GM10266 (cell line): ENCODE results near the gene KISS1R.
A peak's percentile ranks its signal among the peaks of the same experiment; 100 is the strongest.

ENCODE experiments used
- DNase-seq: peaks from one replicate; pipeline ENCODE4 v3.0.0; 2012; ENCODE audit errors: extremely low spot score
- CTCF ChIP-seq: IDR thresholded peaks from 2 replicates; pipeline ENCODE4 v1.5.1; 2012; ENCODE audit warnings: mild to moderate bottlenecking, low read depth; ENCODE audit not compliant: control insufficient read depth, insufficient read depth; ENCODE audit errors: missing control alignments

KISS1R gene

GRCh38 chr19:952049-952679, 35.0 kb downstream of the KISS1R start:
- TF ChIP-seq CTCF = no peak
- no peak for DNase-seq

GRCh38 chr19:952680-953444, 35.7 kb downstream of the KISS1R start:
- TF ChIP-seq CTCF = no peak
- DNase-seq = no peak

- no peak for DNase-seq
- TF ChIP-seq CTCF = no peak
Measured at GRCh38 chr19:953445-954271, 36.5 kb downstream of the KISS1R start.

GRCh38 chr19:954272-954671, 37.1 kb downstream of the KISS1R start:
- TF ChIP-seq CTCF = no peak
- DNase-seq = no peak

GRCh38 chr19:954672-955494, 37.8 kb downstream of the KISS1R start:
- DNase-seq = peak; percentile 94
- no peak for TF ChIP-seq CTCF

- no peak for DNase-seq
- TF ChIP-seq CTCF = no peak
Measured at GRCh38 chr19:955803-956765, 39.0 kb downstream of the KISS1R start.
